ENCODE data around the gene ZNF182.
"Not testable (repeated sequence)": the region's sequence is repeated elsewhere in the genome, so short reads cannot be mapped to it uniquely, and the experiment has no call there.

ZNF182 gene

GRCh38 chrX:48002929-48003328, 860 bp downstream of the ZNF182 start:
- peaks cover 0 to 13% (median 10%) of the 10 kb centered on the region in 5 donors for H3K4me1 ChIP-seq (ENCODE audit: control insufficient read depth in 5 of 5, insufficient read depth in 5 of 5, low read length in 5 of 5)
- H3K27ac ChIP-seq (ENCODE audit: low read depth, low read length), result no peak overlapping the region
- H3K36me3 ChIP-seq (ENCODE audit: control insufficient read depth in 5 of 5, insufficient read depth in 5 of 5, low read length in 5 of 5), result peaks cover 0 to 2% (median 0%) of the 10 kb centered on the region in 5 donors
- H3K9ac ChIP-seq (ENCODE audit: low read length in 5 of 5), result peak overlapping the region in 3 of 5 donors; percentile 77 to 84 (median 78)
- H3K9me3 ChIP-seq (ENCODE audit: control insufficient read depth in 5 of 5, low read length in 5 of 5), result peaks cover 0 to 5% (median 0%) of the 10 kb centered on the region in 5 donors
- H3K4me3 ChIP-seq (ENCODE audit: low read depth in 1 of 5, low read length in 5 of 5), result peak overlapping the region in 2 of 5 donors; percentile 71 to 76
- H3K27me3 ChIP-seq (ENCODE audit: control insufficient read depth in 5 of 5, insufficient read depth in 4 of 5, low read length in 5 of 5), result no peaks in the 10 kb centered on the region

- H3K36me3 ChIP-seq (ENCODE audit: control insufficient read depth in 5 of 5, insufficient read depth in 5 of 5, low read length in 5 of 5), result peaks cover 0 to 2% (median 0%) of the 10 kb centered on the region in 5 donors
- peak overlapping the region; percentile 2 for H3K27ac ChIP-seq (ENCODE audit: low read depth, low read length)
- peaks cover 0 to 13% (median 10%) of the 10 kb centered on the region in 5 donors for H3K4me1 ChIP-seq (ENCODE audit: control insufficient read depth in 5 of 5, insufficient read depth in 5 of 5, low read length in 5 of 5)
- H3K4me3 ChIP-seq (ENCODE audit: low read depth in 1 of 5, low read length in 5 of 5), result no peak overlapping the region
- no peaks in the 10 kb centered on the region for H3K27me3 ChIP-seq (ENCODE audit: control insufficient read depth in 5 of 5, insufficient read depth in 4 of 5, low read length in 5 of 5)
- H3K9me3 ChIP-seq (ENCODE audit: control insufficient read depth in 5 of 5, low read length in 5 of 5), result peaks cover 0 to 5% (median 0%) of the 10 kb centered on the region in 5 donors
- no peak overlapping the region for H3K9ac ChIP-seq (ENCODE audit: low read length in 5 of 5)
These were observed 1.5 kb downstream of the ZNF182 start for GRCh38 chrX:48002319-48002718.

GRCh38 chrX:48001260-48001659, 2.5 kb downstream of the ZNF182 start:
- H3K27ac ChIP-seq (ENCODE audit: low read depth, low read length), result no peak overlapping the region
- no peak overlapping the region for H3K4me3 ChIP-seq (ENCODE audit: low read depth in 1 of 5, low read length in 5 of 5)
- H3K4me1 ChIP-seq (ENCODE audit: control insufficient read depth in 5 of 5, insufficient read depth in 5 of 5, low read length in 5 of 5), result peaks cover 0 to 13% (median 10%) of the 10 kb centered on the region in 5 donors
- peaks cover 0 to 7% (median 2%) of the 10 kb centered on the region in 5 donors for H3K36me3 ChIP-seq (ENCODE audit: control insufficient read depth in 5 of 5, insufficient read depth in 5 of 5, low read length in 5 of 5)
- no peak overlapping the region for H3K9ac ChIP-seq (ENCODE audit: low read length in 5 of 5)
- H3K27me3 ChIP-seq (ENCODE audit: control insufficient read depth in 5 of 5, insufficient read depth in 4 of 5, low read length in 5 of 5), result no peaks in the 10 kb centered on the region
- peaks cover 0 to 13% (median 4%) of the 10 kb centered on the region in 5 donors for H3K9me3 ChIP-seq (ENCODE audit: control insufficient read depth in 5 of 5, low read length in 5 of 5)

- Histone ChIP-seq H3K27ac (ENCODE audit: low read depth, low read length) (no peak overlapping the region), H3K4me3 (ENCODE audit: low read depth in 1 of 5, low read length in 5 of 5) (no peak overlapping the region), H3K9ac (ENCODE audit: low read length in 5 of 5) (no peak overlapping the region)
These were observed 11.1 kb downstream of the ZNF182 start for GRCh38 chrX:47992669-47993068.

GRCh38 chrX:47992095-47992380, 11.8 kb downstream of the ZNF182 start:
- Histone ChIP-seq H3K9ac (ENCODE audit: low read length in 5 of 5) (no peak overlapping the region), H3K36me3 (ENCODE audit: control insufficient read depth in 5 of 5, insufficient read depth in 5 of 5, low read length in 5 of 5) (peaks cover 3 to 19% (median 9%) of the 10 kb centered on the region in 5 donors), H3K27ac (ENCODE audit: low read depth, low read length) (no peak overlapping the region), H3K4me1 (ENCODE audit: control insufficient read depth in 5 of 5, insufficient read depth in 5 of 5, low read length in 5 of 5) (peaks cover 0 to 12% (median 10%) of the 10 kb centered on the region in 5 donors), H3K4me3 (ENCODE audit: low read depth in 1 of 5, low read length in 5 of 5) (no peak overlapping the region), H3K27me3 (ENCODE audit: control insufficient read depth in 5 of 5, insufficient read depth in 4 of 5, low read length in 5 of 5) (peaks cover 0 to 5% (median 0%) of the 10 kb centered on the region in 5 donors), H3K9me3 (ENCODE audit: control insufficient read depth in 5 of 5, low read length in 5 of 5) (peaks cover 0 to 22% (median 11%) of the 10 kb centered on the region in 5 donors)

More at GRCh38 chrX:47992669-47993068, 11.1 kb downstream of the ZNF182 start:
- H3K27me3 ChIP-seq (ENCODE audit: control insufficient read depth in 5 of 5, insufficient read depth in 4 of 5, low read length in 5 of 5), result peaks cover 0 to 5% (median 0%) of the 10 kb centered on the region in 5 donors
- H3K36me3 ChIP-seq (ENCODE audit: control insufficient read depth in 5 of 5, insufficient read depth in 5 of 5, low read length in 5 of 5), result peaks cover under 1 to 14% (median 5%) of the 10 kb centered on the region in 5 donors
- peaks cover 0 to 22% (median 11%) of the 10 kb centered on the region in 5 donors for H3K9me3 ChIP-seq (ENCODE audit: control insufficient read depth in 5 of 5, low read length in 5 of 5)
- H3K4me1 ChIP-seq (ENCODE audit: control insufficient read depth in 5 of 5, insufficient read depth in 5 of 5, low read length in 5 of 5), result peaks cover 0 to 12% (median 10%) of the 10 kb centered on the region in 5 donors

GRCh38 chrX:47991263-47992094, 12.3 kb downstream of the ZNF182 start:
- H3K27ac ChIP-seq (ENCODE audit: low read depth, low read length), result no peak overlapping the region
- peaks cover 0 to 17% (median 8%) of the 10 kb centered on the region in 5 donors for H3K9me3 ChIP-seq (ENCODE audit: control insufficient read depth in 5 of 5, low read length in 5 of 5)
- no peak overlapping the region for H3K4me3 ChIP-seq (ENCODE audit: low read depth in 1 of 5, low read length in 5 of 5)
- no peak overlapping the region for H3K9ac ChIP-seq (ENCODE audit: low read length in 5 of 5)
- peaks cover 5 to 18% (median 8%) of the 10 kb centered on the region in 5 donors for H3K36me3 ChIP-seq (ENCODE audit: control insufficient read depth in 5 of 5, insufficient read depth in 5 of 5, low read length in 5 of 5)
- peaks cover 0 to 5% (median 0%) of the 10 kb centered on the region in 5 donors for H3K27me3 ChIP-seq (ENCODE audit: control insufficient read depth in 5 of 5, insufficient read depth in 4 of 5, low read length in 5 of 5)
- peaks cover 0 to 12% (median 10%) of the 10 kb centered on the region in 5 donors for H3K4me1 ChIP-seq (ENCODE audit: control insufficient read depth in 5 of 5, insufficient read depth in 5 of 5, low read length in 5 of 5)

GRCh38 chrX:47976254-47977151, 27.3 kb downstream of the ZNF182 start:
- H3K36me3 ChIP-seq (ENCODE audit: control insufficient read depth in 5 of 5, insufficient read depth in 5 of 5, low read length in 5 of 5), result peaks cover 18 to 50% (median 27%) of the 10 kb centered on the region in 5 donors
- H3K4me1 ChIP-seq (ENCODE audit: control insufficient read depth in 5 of 5, insufficient read depth in 5 of 5, low read length in 5 of 5), result no peaks in the 10 kb centered on the region
- H3K9ac ChIP-seq (ENCODE audit: low read length in 5 of 5), result no peak overlapping the region
- no peak overlapping the region for H3K27ac ChIP-seq (ENCODE audit: low read depth, low read length)
- H3K9me3 ChIP-seq (ENCODE audit: control insufficient read depth in 5 of 5, low read length in 5 of 5), result peaks cover 25 to 74% (median 68%) of the 10 kb centered on the region in 5 donors
- no peaks in the 10 kb centered on the region for H3K27me3 ChIP-seq (ENCODE audit: control insufficient read depth in 5 of 5, insufficient read depth in 4 of 5, low read length in 5 of 5)
- H3K4me3 ChIP-seq (ENCODE audit: low read depth in 1 of 5, low read length in 5 of 5), result peak overlapping the region in 4 of 5 donors; percentile 14 to 48 (median 22)

GRCh38 chrX:47973235-47973634, 30.6 kb downstream of the ZNF182 start:
- Histone ChIP-seq H3K4me3 (ENCODE audit: low read depth in 1 of 5, low read length in 5 of 5) (no peak overlapping the region), H3K36me3 (ENCODE audit: control insufficient read depth in 5 of 5, insufficient read depth in 5 of 5, low read length in 5 of 5) (peaks cover 5 to 27% (median 12%) of the 10 kb centered on the region in 5 donors), H3K4me1 (ENCODE audit: control insufficient read depth in 5 of 5, insufficient read depth in 5 of 5, low read length in 5 of 5) (no peaks in the 10 kb centered on the region), H3K9me3 (ENCODE audit: control insufficient read depth in 5 of 5, low read length in 5 of 5) (peaks cover 29 to 81% (median 63%) of the 10 kb centered on the region in 5 donors), H3K27me3 (ENCODE audit: control insufficient read depth in 5 of 5, insufficient read depth in 4 of 5, low read length in 5 of 5) (peaks cover 0 to 4% (median 0%) of the 10 kb centered on the region in 5 donors), H3K9ac (ENCODE audit: low read length in 5 of 5) (no peak overlapping the region), H3K27ac (ENCODE audit: low read depth, low read length) (no peak overlapping the region)

GRCh38 chrX:47965526-47965925, 38.3 kb downstream of the ZNF182 start:
- H3K27me3 ChIP-seq (ENCODE audit: control insufficient read depth in 5 of 5, insufficient read depth in 4 of 5, low read length in 5 of 5); H3K9ac ChIP-seq (ENCODE audit: low read length in 5 of 5); H3K4me1 ChIP-seq (ENCODE audit: control insufficient read depth in 5 of 5, insufficient read depth in 5 of 5, low read length in 5 of 5); H3K27ac ChIP-seq (ENCODE audit: low read depth, low read length); H3K36me3 ChIP-seq (ENCODE audit: control insufficient read depth in 5 of 5, insufficient read depth in 5 of 5, low read length in 5 of 5); H3K4me3 ChIP-seq (ENCODE audit: low read depth in 1 of 5, low read length in 5 of 5): not testable (repeated sequence)
- H3K9me3 ChIP-seq (ENCODE audit: control insufficient read depth in 5 of 5, low read length in 5 of 5), result peaks cover 4 to 40% (median 22%) of the 10 kb centered on the region in 5 donors
